ENCODE data around the gene INSYN2B.

The INSYN2B gene

DNA sequence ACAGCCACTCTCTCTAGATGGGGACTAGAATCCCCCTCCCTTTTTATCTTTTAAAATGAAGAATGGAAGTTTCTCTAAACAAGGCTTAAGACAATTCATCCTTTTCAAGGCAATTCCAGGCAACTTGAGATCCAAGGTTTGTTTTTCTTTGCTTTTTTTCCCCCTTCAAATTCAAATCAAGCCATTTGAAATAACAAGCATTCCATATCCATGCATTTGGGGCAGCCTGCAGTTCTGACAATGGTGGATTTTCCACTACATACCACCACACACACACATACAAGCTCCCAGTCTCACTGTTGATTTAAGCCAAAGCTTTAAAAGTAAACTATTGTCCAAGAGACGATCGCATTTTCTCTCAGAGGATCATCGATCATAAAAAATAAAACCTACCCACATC lies 424 bp downstream of the INSYN2B start:
- in situ Hi-C loops (cut with MboI; ENCODE audit: low sequenced_read_pairs, unreplicated experiment): no loop called here
- TF ChIP-seq, protein P1, sequence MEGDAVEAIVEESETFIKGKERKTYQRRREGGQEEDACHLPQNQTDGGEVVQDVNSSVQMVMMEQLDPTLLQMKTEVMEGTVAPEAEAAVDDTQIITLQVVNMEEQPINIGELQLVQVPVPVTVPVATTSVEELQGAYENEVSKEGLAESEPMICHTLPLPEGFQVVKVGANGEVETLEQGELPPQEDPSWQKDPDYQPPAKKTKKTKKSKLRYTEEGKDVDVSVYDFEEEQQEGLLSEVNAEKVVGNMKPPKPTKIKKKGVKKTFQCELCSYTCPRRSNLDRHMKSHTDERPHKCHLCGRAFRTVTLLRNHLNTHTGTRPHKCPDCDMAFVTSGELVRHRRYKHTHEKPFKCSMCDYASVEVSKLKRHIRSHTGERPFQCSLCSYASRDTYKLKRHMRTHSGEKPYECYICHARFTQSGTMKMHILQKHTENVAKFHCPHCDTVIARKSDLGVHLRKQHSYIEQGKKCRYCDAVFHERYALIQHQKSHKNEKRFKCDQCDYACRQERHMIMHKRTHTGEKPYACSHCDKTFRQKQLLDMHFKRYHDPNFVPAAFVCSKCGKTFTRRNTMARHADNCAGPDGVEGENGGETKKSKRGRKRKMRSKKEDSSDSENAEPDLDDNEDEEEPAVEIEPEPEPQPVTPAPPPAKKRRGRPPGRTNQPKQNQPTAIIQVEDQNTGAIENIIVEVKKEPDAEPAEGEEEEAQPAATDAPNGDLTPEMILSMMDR (IDR thresholded peaks at IDR 0.05; ENCODE audit: borderline replicate concordance, control extremely low read depth, extremely low read depth, insufficient read depth, missing control alignments): no peak
- DNase-seq (ENCODE audit: low spot score): no peak

DNA sequence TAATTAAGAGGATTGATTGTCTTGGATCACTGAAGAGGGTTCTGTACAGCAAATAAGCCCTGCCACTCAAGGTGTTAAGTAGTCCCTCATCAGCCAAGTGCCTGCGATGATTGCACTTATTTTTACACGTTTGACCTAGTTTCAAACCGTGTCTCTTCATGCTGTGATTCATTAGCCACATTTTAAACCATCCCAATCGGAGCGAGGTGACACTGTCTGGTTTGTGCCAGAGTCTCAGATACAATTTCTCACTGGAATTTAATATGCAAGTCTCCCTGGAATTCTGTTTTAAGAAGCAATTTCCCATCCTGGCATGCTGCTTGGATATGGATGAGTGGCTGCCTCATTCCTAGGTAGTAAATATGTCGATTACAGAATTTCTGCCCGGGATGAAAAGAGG lies 1.6 kb downstream of the INSYN2B start:
- TF ChIP-seq, protein P1 (IDR thresholded peaks at IDR 0.05; ENCODE audit: borderline replicate concordance, control extremely low read depth, extremely low read depth, insufficient read depth, missing control alignments): no peak
- no peak for DNase-seq (ENCODE audit: low spot score)
- in situ Hi-C loops (cut with MboI; ENCODE audit: low sequenced_read_pairs, unreplicated experiment): no loop called here

DNA sequence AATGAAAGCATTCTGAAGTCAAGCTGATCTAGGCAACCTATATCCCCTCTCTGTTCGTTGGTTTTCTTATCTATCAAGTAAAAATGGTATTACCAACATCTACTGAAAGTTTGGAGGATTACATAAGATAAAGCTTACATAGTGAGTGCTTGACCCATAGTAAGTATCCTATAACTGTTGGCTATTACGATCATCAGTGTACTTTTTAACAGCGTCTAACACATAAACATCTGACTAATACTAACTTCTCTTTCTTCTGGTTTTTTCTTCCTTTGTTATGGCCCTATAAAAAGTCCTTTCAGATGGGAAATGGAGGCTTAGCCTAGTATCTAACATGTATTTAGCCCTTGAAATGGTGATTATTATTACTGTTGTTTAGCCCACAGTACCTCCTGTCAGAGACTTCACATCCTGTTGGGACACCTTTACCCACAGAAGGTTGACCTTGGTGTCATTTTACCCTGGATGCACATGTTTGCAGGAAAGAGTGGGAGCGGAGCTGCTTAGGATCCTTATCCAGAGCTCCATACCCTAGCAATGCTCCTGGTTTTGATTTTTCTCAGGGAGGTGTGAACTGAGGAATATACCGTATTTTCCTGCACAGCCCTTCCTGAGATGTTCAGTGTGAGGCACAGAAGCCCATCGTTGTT lies 6.0 kb downstream of the INSYN2B start:
- DNase-seq (ENCODE audit: low spot score): no peak
- TF ChIP-seq, protein P1 (IDR thresholded peaks at IDR 0.05; ENCODE audit: borderline replicate concordance, control extremely low read depth, extremely low read depth, insufficient read depth, missing control alignments): no peak
- in situ Hi-C loops (cut with MboI; ENCODE audit: low sequenced_read_pairs, unreplicated experiment): no loop called here

DNA sequence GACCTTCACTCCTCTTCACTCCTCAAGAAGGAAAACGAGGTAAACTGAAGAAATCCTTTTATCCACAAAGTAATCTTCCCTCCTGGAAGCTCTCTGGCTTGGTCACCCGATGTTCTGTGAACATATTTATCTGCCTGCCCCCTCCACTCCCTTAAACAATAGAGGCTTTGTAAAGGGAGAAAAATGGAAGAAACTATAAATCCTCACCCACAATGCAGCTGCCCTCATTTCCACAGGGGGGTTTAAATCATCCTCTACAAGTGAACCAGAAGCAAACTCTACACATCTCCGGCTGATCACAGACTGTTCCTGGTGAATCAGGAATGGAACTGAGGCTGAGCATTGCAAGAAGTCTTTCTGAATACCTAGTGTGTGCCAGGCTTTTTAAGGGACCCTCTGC lies 7.2 kb downstream of the INSYN2B start:
- in situ Hi-C loops (cut with MboI; ENCODE audit: low sequenced_read_pairs, unreplicated experiment): no loop called here
- TF ChIP-seq, protein P1 (IDR thresholded peaks at IDR 0.05; ENCODE audit: borderline replicate concordance, control extremely low read depth, extremely low read depth, insufficient read depth, missing control alignments): no peak

DNA sequence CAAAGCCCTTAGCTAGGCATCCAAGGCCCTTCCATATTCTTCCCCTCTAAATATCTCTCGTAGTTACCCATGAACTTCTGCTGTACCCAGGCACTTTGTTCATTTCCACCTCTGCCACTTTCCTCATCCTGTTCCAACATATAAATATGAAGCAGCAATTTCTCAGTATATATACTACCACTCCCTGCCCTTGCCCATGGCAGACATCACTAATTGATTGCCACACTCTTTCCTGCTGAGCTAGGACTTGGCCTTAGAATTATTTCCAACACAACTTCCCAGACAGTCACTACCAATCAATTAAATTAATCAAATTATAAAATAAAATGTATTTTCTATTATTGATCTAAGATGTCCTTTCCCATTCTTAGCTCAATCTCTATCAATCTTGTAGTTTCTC lies 8.5 kb downstream of the INSYN2B start:
- in situ Hi-C loops (cut with MboI; ENCODE audit: low sequenced_read_pairs, unreplicated experiment): no loop called here
- TF ChIP-seq, protein P1 (IDR thresholded peaks at IDR 0.05; ENCODE audit: borderline replicate concordance, control extremely low read depth, extremely low read depth, insufficient read depth, missing control alignments): no peak
- no peak for DNase-seq (ENCODE audit: low spot score)

More for the DNA sequence above, 7.2 kb downstream of the INSYN2B start:
- no peak for DNase-seq (ENCODE audit: low spot score)

DNA sequence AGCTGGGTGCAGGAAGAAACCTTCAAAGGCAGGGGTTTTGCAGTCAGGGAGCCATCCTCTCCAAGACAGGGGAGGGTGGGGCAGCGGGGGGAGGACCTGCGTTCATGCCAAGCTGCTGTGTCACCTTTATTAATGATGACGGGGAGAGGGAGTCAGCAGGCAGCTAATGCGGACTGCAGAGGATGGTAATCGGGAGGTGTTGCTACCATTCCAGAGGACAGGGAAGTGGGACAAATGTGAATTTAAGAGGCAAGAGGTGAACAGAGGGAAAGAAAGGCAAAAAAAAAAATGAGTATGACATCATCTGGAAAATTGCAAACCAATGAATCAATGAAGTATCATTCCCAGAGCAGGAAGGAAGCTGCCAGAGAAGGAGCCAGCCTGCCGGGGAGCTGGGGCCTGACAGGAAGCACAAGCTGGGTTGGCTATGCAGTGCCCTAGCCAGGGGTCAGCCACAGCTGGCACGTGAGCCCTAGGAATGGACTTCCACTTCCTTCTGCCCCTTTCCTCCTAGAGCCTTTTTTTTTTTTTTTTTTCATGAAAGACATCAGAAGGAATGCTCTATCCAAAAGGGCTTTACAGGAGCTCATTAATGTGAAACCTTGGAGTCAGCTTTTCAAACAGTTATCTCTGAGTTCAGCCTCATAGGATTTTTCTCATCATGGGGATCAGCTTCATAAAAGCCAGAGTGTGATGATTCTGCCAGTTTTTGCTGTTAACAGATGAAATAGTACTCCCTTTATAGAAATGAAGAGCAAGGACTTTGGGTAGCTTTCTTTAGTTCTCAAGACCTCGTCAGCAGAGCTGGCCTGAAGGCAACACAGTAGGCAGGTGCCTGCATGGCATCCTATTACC lies 9.2 kb downstream of the INSYN2B start:
- TF ChIP-seq, protein P1 (IDR thresholded peaks at IDR 0.05; ENCODE audit: borderline replicate concordance, control extremely low read depth, extremely low read depth, insufficient read depth, missing control alignments): no peak
- in situ Hi-C loops (cut with MboI; ENCODE audit: low sequenced_read_pairs, unreplicated experiment): no loop called here
- DNase-seq (ENCODE audit: low spot score): no peak

All from GM13976 (cell line).